ENCODE results near the gene LACTB. TPM values are rescaled to one million over a fixed set of nuclear protein-coding genes. Genes with fewer than 3 reads are reported as not detected.

Gene LACTB
- total and polyA plus RNA-seq, 2 of the 13 experiments (the other 11 are each of a cell fraction or from before 2014, with no cell fraction given) = 14.8 to 23.0 TPM

GRCh38 chr15:63107895-63108546 lies 13.6 kb upstream of the LACTB start (continued):
- TF ChIP-seq REST (IDR thresholded peaks at IDR 0.05; ENCODE audit: borderline replicate concordance in 1 of 2, low read depth in 1 of 2, low read length in 2 of 2) (peak in 1 of 2 experiments; percentile 70; a peak in 2 of 4 replicates), ZNF205 (CRISPR knock-in tag; IDR thresholded peaks at IDR 0.05) (peak; percentile 28; the same call in 1 of the 2 replicates), ARNT2 (CRISPR knock-in tag; IDR thresholded peaks at IDR 0.05; ENCODE audit: low read depth) (peak; percentile 41; the same call in 1 of the 2 replicates), FOXO1 (CRISPR knock-in tag; IDR thresholded peaks at IDR 0.05) (peak; percentile 59; the same call in 1 of the 2 replicates), SMAD3 (CRISPR knock-in tag; IDR thresholded peaks at IDR 0.05) (peak; percentile 85), LCORL (IDR thresholded peaks at IDR 0.05) (peak; percentile 82; the same call in 1 of the 2 replicates), LCORL (CRISPR knock-in tag; IDR thresholded peaks at IDR 0.05) (peak; percentile 98; the same call in 1 of the 2 replicates), ZNF678 (CRISPR knock-in tag; IDR thresholded peaks at IDR 0.05) (no peak), ELF3 (CRISPR knock-in tag; IDR thresholded peaks at IDR 0.05) (0 out of 2 replicates have a peak, but pooled peaks have one; percentile 62), DRAP1 (CRISPR knock-in tag; IDR thresholded peaks at IDR 0.05) (peak; percentile 41; the same call in 1 of the 2 replicates), CBFB (CRISPR knock-in tag; IDR thresholded peaks at IDR 0.05) (peak; percentile 94), HMG20A (CRISPR knock-in tag; IDR thresholded peaks at IDR 0.05; ENCODE audit: borderline replicate concordance) (peak; percentile 88), TP53 (CRISPR knock-in tag; conservative IDR thresholded peaks at IDR 0.05) (0 out of 2 replicates have a peak, but pooled peaks have one; percentile 18), YEATS4 (CRISPR knock-in tag; IDR thresholded peaks at IDR 0.05; ENCODE audit: borderline replicate concordance) (peak; percentile 57; the same call in 1 of the 2 replicates), NR1H2 (CRISPR knock-in tag; IDR thresholded peaks at IDR 0.05; ENCODE audit: borderline replicate concordance, low read depth) (no peak), CEBPB (IDR thresholded peaks at IDR 0.05; ENCODE audit: borderline replicate concordance, low read depth, low read length) (peak; percentile 33; the same call in 1 of the 2 replicates), BCL6 (CRISPR knock-in tag; IDR thresholded peaks at IDR 0.05) (peak; percentile 81), ZNF747 (CRISPR knock-in tag; IDR thresholded peaks at IDR 0.05; ENCODE audit: borderline replicate concordance) (0 out of 2 replicates have a peak, but pooled peaks have one; percentile 68), GLI4 (CRISPR knock-in tag; IDR thresholded peaks at IDR 0.05; ENCODE audit: borderline replicate concordance) (peak; percentile 30; the same call in 1 of the 2 replicates), SOX5 (CRISPR knock-in tag; IDR thresholded peaks at IDR 0.05; ENCODE audit: borderline replicate concordance) (peak; percentile 90), HOMEZ (CRISPR knock-in tag; IDR thresholded peaks at IDR 0.05; ENCODE audit: low read depth) (peak; percentile 43; the same call in 1 of the 2 replicates)

Measured in HepG2 (cell line).